ENCODE measurements around the gene B3GAT3. TPM values are rescaled to one million over a fixed set of nuclear protein-coding genes. Genes with fewer than 3 reads are reported as not detected.

The B3GAT3 gene
- total and polyA plus RNA-seq, 2 donors (not counting 3 experiments of a cell fraction or from before 2014, with no cell fraction given), result 31.6 to 37.2 TPM

DNA sequence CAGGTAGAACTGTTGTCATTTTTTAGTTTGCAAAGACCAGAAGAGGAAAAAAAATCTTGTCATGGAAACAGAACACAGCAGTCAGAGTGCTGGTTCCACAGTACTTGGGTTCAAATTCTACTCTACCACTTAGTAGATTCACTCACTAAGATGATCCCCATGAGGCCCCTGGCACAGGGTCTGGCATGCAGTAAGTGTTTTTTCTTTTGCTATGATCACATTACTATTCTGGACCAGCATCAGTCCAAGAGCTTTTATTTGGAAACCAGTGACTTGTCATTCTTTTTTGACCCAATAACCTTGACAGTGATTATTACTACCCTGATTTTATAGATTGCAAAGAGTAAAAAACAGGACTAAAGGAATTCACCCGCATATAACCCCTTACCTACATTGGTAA lies 52.2 kb downstream of the B3GAT3 start:
- Histone ChIP-seq H3K4me1 (ENCODE audit: control insufficient read depth, extremely low read depth, insufficient read depth, low read length) (peaks cover 22% of the 10 kb centered on the region), H3K9me3 (replicated peaks; ENCODE audit: control insufficient read depth, insufficient read depth, low read length) (no peaks in the 10 kb centered on the region), H2AFZ (ENCODE audit: low read depth, low read length) (no peak overlapping the region), H3K9me1 (replicated peaks; ENCODE audit: control insufficient read depth, extremely low read depth, insufficient read depth, low read length) (no peaks in the 10 kb centered on the region), H3K79me2 (ENCODE audit: control insufficient read depth, insufficient read depth, low read length) (peaks cover 90% of the 10 kb centered on the region), H3K27me3 (ENCODE audit: control insufficient read depth in 2 of 2, insufficient read depth in 2 of 2, low read length in 2 of 2) (no peaks in the 10 kb centered on the region), H3K4me3 (replicated peaks in 1 of 3; ENCODE audit: insufficient read depth in 1 of 3, low read depth in 1 of 3, low read length in 3 of 3) (no peak overlapping the region), H3K4me2 (ENCODE audit: insufficient read depth, low read length) (no peak overlapping the region), H3K36me3 (ENCODE audit: control insufficient read depth in 2 of 2, extremely low read depth in 1 of 2, insufficient read depth in 2 of 2, low read length in 2 of 2) (peaks cover 35 to 39% of the 10 kb centered on the region in 2 experiments), H3K9ac (replicated peaks; ENCODE audit: extremely low read depth, insufficient read depth, low read length) (no peak overlapping the region), H4K20me1 (replicated peaks; ENCODE audit: control insufficient read depth, extremely low read depth, insufficient read depth, low read length) (peaks cover 6% of the 10 kb centered on the region), H3K27ac (ENCODE audit: insufficient read depth, low read depth, low read length) (no peak overlapping the region)
- FAIRE-seq (no peak), DNase-seq (ENCODE audit: low read depth, low spot score) (no peak)
- dilution Hi-C loops (cut with MboI; ENCODE audit: extremely low pct_ligation_motif_present, low sequenced_read_pairs), result no loop called here
- ChIA-PET POLR2A (no interaction called here), CTCF (interaction anchor here (0.6 to 4.2 kb wide), 5 partner anchors 10 to 175 kb away, joined by 3 to 26 read pairs (median 8); no protein-coding TSS in a partner anchor)
- intact Hi-C loops (cut with micrococcal nuclease), result no loop called here
- no TSS peak for BruUV-seq (replicated peaks)
- no peak for TF ChIP-seq POLR2A (IDR thresholded peaks at IDR 0.05; ENCODE audit: low read depth, low read length)

DNA sequence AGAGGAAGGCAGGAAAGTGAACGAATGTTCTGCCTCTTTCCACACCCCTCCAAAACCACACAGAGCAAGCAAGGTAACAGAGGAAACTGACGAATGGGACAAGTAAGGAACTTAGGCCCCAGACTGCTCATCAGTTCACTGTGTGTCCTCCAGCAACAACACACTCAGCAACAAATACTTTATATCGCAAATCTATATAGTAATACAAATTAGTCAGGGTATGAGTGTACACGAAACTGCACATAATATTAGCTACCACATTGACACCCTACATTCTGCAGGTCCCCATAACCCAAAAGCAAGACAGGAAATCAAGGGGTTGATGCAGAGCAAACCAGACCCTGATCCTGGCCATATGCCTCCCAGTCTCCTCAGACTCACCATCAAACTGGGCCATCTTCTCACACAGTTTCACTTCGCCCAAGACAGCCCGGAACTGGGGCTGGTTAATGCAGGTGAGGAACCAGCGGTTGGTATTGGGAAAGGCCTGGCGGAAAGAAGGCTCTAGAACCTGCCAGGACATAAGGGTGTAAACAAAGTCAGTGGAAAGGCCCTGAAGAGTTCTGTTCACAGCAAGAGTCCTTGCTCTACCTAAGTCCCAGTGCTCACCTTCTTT lies 54.7 kb downstream of the B3GAT3 start:
- H3K27me3 ChIP-seq (ENCODE audit: control insufficient read depth in 2 of 2, insufficient read depth in 2 of 2, low read length in 2 of 2), result no peaks in the 10 kb centered on the region
- H3K27ac ChIP-seq (ENCODE audit: insufficient read depth, low read depth, low read length), result no peak overlapping the region
- no peaks in the 10 kb centered on the region for H3K9me3 ChIP-seq (replicated peaks; ENCODE audit: control insufficient read depth, insufficient read depth, low read length)
- BruUV-seq (replicated peaks), result no TSS peak
- TF ChIP-seq POLR2A (IDR thresholded peaks at IDR 0.05; ENCODE audit: low read depth, low read length) (no peak), MYC (IDR thresholded peaks at IDR 0.05; ENCODE audit: low read depth, low read length) (no peak), EZH2 (IDR thresholded peaks at IDR 0.05; ENCODE audit: borderline replicate concordance, low read depth, low read length, severe bottlenecking) (no peak), JUN (IDR thresholded peaks at IDR 0.05; ENCODE audit: borderline replicate concordance, insufficient read depth, insufficient read length, low read depth) (no peak), FOS (IDR thresholded peaks at IDR 0.05; ENCODE audit: borderline replicate concordance, insufficient read depth, low read length) (no peak), GATA2 (IDR thresholded peaks at IDR 0.05; ENCODE audit: insufficient read depth, insufficient read length, low read depth, low read length) (no peak)
- TF ChIP-seq, protein P1, sequence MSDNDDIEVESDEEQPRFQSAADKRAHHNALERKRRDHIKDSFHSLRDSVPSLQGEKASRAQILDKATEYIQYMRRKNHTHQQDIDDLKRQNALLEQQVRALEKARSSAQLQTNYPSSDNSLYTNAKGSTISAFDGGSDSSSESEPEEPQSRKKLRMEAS (IDR thresholded peaks at IDR 0.05; ENCODE audit: insufficient read depth, insufficient read length), result no peak
- TF ChIP-seq, protein P2, sequence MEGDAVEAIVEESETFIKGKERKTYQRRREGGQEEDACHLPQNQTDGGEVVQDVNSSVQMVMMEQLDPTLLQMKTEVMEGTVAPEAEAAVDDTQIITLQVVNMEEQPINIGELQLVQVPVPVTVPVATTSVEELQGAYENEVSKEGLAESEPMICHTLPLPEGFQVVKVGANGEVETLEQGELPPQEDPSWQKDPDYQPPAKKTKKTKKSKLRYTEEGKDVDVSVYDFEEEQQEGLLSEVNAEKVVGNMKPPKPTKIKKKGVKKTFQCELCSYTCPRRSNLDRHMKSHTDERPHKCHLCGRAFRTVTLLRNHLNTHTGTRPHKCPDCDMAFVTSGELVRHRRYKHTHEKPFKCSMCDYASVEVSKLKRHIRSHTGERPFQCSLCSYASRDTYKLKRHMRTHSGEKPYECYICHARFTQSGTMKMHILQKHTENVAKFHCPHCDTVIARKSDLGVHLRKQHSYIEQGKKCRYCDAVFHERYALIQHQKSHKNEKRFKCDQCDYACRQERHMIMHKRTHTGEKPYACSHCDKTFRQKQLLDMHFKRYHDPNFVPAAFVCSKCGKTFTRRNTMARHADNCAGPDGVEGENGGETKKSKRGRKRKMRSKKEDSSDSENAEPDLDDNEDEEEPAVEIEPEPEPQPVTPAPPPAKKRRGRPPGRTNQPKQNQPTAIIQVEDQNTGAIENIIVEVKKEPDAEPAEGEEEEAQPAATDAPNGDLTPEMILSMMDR (IDR thresholded peaks at IDR 0.05; ENCODE audit: extremely low read depth in 1 of 2, insufficient read depth in 1 of 2, low read depth in 1 of 2, low read length in 2 of 2), result no peak
- no peak for DNase-seq (ENCODE audit: low read depth, low spot score)
- intact Hi-C loops (cut with micrococcal nuclease) (no loop called here), dilution Hi-C loops (cut with MboI; ENCODE audit: extremely low pct_ligation_motif_present, low sequenced_read_pairs) (no loop called here)
- ChIA-PET POLR2A (interaction anchor here (1.0 kb wide), 1 partner anchor 24 kb away, joined by 6 read pairs; the partner anchor contains the start of gene TUT1), CTCF (interaction anchor here (0.7 to 5.9 kb wide), 4 partner anchors 10 to 172 kb away, joined by 3 to 33 read pairs (median 4); no protein-coding TSS in a partner anchor)
- no peak for FAIRE-seq
- H3K4me3 ChIP-seq (replicated peaks in 1 of 3; ENCODE audit: insufficient read depth in 1 of 3, low read depth in 1 of 3, low read length in 3 of 3), result no peak overlapping the region
- H3K4me1 ChIP-seq (ENCODE audit: control insufficient read depth, extremely low read depth, insufficient read depth, low read length), result peaks cover 15% of the 10 kb centered on the region
- no peaks in the 10 kb centered on the region for H3K9me1 ChIP-seq (replicated peaks; ENCODE audit: control insufficient read depth, extremely low read depth, insufficient read depth, low read length)
- H2AFZ ChIP-seq (ENCODE audit: low read depth, low read length), result no peak overlapping the region
- H3K4me2 ChIP-seq (ENCODE audit: insufficient read depth, low read length), result no peak overlapping the region
- no peak overlapping the region for H3K9ac ChIP-seq (replicated peaks; ENCODE audit: extremely low read depth, insufficient read depth, low read length)
- H4K20me1 ChIP-seq (replicated peaks; ENCODE audit: control insufficient read depth, extremely low read depth, insufficient read depth, low read length), result peaks cover 8% of the 10 kb centered on the region
- peaks cover 39 to 47% of the 10 kb centered on the region in 2 experiments for H3K36me3 ChIP-seq (ENCODE audit: control insufficient read depth in 2 of 2, extremely low read depth in 1 of 2, insufficient read depth in 2 of 2, low read length in 2 of 2)
- H3K79me2 ChIP-seq (ENCODE audit: control insufficient read depth, insufficient read depth, low read length), result peaks cover 79% of the 10 kb centered on the region

Data from endothelial cell of umbilical vein (primary cell).